ENCODE data around the gene TBX21. TPM values are rescaled to one million over a fixed set of nuclear protein-coding genes. Genes with fewer than 3 reads are reported as not detected.

Gene TBX21
- total and polyA plus RNA-seq, 9 of the 15 experiments (the other 6 are each of a cell fraction or from before 2014, with no cell fraction given): 0.07 TPM; not detected in 8

- no peak for TF ChIP-seq CHD7 (IDR thresholded peaks at IDR 0.05; ENCODE audit: low read depth, low read length)
- no peak for TF ChIP-seq CC2D1A (IDR thresholded peaks at IDR 0.05)
- no peak for TF ChIP-seq ZNF449 (CRISPR knock-in tag; IDR thresholded peaks at IDR 0.05)
- no peak for TF ChIP-seq POLR2B (IDR thresholded peaks at IDR 0.05; ENCODE audit: low read depth, partially characterized antibody)
- TF ChIP-seq ZNF280B (CRISPR knock-in tag; IDR thresholded peaks at IDR 0.05): no peak
- TF ChIP-seq ZNF511 (CRISPR knock-in tag; IDR thresholded peaks at IDR 0.05): peak; percentile 91
- TF ChIP-seq CEBPG (CRISPR knock-in tag; IDR thresholded peaks at IDR 0.05): no peak
- TF ChIP-seq CEBPG (tag; conservative IDR thresholded peaks at IDR 0.05 in 1 of 2, IDR thresholded peaks at IDR 0.05 in 1 of 2): no peak
- TF ChIP-seq ZBTB5 (IDR thresholded peaks at IDR 0.05): no peak
Measured at GRCh38 chr17:47785538-47786123, 52.6 kb downstream of the TBX21 start (continued).

All from K562 (cell line).